Umbilical cord (tissue), 2 donors: ENCODE data around the gene CCM2. TPM values are rescaled to one million over a fixed set of nuclear protein-coding genes. Genes with fewer than 3 reads are reported as not detected.

ENCODE experiments used
- DNase-seq: peaks from one replicate; pipeline ENCODE4 v3.0.0-alpha.2; 2015; ENCODE audit warnings: low spot score
- total RNA-seq: library from RNA; depleted of rRNA; stranded (reverse); fragments of >200 nt; gene quantifications from one replicate; pipeline ENCODE4 v1.2.3, GENCODE V29; 2014; ENCODE audit warnings: low replicate concordance; ENCODE audit not compliant: insufficient read depth

Gene CCM2
- total RNA-seq, 1 donor from 2014 or later: 21.4 TPM

DNA sequence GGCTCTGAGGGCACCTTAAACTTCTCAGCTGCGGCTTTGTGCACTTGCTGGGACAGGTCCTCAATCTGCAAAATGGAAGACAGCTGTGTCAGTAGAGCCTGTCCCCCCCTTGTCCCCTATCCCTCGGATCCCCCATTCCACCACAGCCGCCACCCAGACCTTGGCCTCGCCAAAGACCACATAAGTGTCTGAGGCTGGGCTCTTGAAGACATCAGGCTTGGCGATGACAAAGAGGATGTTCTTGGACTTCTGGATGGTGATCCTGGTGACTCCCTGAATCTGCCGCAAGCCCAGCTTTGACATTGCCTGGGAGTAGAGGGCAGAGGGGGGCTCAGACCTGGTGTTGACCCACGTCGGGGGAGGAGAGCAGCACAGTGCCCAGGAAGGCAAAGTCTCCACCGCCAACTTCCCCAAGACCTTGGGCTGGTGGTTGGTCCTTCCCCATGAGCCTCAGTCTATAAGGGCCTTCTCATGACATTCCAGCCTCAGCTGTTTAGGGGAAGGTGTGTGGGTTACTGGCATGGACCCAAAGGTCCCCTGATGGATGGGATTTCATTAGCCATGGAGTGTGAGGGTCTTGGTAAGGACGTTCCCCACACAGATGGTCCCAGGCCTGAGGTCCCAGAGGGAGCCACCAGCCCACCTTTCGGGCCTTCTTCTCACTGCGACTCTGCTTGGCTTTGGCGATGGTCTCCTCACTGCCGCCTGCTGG is 81.1 kb downstream of the CCM2 start:
- DNase-seq: no peak

- no peak for DNase-seq
Observed at GRCh38 chr7:45081670-45081974, 81.6 kb downstream of the CCM2 start.

DNA sequence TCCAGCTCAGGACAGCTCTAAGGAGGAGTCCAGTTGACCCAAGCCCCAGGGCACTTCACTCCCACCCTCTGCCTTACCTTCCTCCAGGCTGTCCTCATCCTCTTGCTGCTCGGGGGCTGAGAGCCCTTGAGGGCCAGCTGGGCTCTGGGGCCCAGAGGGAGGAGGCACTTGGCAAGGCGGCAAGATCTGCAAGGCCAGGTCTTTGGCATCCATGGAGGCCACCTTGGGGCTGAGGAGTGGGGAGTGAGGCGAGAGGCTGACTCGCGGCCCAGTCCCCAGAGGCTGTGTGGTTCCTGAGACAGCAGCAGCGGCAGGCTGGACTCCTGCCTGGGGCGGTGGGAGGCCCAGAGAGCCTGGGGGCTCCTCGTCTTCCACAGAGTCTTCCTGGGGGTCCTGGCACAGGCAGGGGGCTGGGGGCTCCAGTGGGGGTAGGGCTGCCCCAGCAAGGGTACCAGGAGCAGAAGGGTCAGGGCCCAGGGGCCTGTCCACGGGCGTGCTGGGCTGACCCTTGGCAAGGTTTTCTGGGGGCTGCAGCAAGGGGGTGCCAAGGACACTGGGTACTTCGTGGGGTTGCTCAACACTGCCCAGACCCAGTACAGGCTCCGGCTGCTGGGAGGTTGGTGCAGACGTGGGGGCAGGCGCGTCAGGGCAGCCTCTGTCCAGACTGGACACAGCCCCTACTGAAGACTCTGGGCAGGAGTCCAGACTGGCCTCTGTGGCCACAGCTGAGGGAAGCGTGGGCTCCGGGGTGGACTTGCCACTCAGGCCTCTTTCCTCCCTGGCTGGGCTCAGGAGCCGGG is 82.2 kb downstream of the CCM2 start:
- no peak for DNase-seq

DNA sequence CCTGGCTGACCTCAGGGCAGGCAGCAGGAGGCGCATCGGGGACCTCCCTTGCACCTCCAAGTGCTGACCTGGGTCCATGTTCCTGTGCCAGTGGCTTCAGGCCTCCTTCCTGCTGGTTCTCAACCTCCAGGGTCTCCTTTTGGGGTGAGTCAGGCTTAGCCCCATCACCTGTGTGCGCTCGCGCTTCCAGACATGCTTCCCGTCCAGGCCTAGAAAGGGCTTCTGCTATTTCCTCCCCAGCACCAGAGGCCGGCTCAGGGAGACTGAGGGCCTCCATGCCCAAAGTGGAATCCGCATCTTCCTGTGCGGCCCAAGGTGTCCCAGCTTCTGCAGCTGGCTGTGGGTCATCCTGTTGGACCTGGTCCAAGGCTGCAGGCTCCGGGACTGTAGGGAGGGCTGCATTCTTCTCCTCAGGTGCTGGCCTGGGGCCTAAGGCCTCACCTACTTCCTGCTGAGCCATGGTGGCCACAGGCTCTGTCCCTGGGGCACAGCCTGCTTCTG is 82.9 kb downstream of the CCM2 start:
- no peak for DNase-seq

- DNase-seq: no peak
Observed at GRCh38 chr7:45084336-45084735, 84.3 kb downstream of the CCM2 start.

DNA sequence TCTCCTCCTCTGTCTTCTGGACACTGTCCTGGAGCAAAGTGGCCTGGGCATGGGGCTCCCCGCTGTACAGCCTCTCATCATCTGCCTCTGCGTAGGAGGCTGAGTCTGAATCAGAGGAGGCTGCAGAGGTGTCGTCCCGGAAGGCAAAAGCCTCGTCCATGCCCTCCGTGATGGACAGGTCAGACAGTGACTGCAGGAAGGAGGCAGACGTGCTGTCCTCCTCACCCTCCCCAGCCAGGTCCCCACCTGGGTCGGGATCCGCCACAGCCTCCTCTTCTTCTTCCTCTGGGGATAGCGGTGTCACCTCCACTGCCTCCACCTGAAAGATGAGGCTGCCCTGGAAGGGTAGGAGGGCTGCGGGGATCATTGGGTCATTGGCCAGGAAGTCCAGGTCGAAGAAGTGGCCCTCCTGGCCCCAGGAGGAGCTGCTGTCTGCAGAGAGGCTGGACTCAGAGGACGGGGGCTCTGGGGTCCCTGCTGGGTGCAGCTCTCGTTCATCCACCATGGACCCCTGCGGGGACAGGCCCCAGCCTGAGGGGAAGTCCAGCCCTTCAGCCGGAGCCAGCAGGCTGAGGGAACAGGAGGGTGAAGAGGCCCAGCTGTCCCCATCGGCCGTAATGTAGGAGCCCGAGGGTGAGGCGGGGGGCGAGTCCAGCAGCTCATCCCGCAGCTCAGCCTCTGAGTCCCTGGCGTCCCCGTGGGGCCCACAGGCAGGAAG is 85.1 kb downstream of the CCM2 start:
- DNase-seq: no peak

GRCh38 chr7:45085619-45086200 is 85.7 kb downstream of the CCM2 start:
- DNase-seq: no peak

DNA sequence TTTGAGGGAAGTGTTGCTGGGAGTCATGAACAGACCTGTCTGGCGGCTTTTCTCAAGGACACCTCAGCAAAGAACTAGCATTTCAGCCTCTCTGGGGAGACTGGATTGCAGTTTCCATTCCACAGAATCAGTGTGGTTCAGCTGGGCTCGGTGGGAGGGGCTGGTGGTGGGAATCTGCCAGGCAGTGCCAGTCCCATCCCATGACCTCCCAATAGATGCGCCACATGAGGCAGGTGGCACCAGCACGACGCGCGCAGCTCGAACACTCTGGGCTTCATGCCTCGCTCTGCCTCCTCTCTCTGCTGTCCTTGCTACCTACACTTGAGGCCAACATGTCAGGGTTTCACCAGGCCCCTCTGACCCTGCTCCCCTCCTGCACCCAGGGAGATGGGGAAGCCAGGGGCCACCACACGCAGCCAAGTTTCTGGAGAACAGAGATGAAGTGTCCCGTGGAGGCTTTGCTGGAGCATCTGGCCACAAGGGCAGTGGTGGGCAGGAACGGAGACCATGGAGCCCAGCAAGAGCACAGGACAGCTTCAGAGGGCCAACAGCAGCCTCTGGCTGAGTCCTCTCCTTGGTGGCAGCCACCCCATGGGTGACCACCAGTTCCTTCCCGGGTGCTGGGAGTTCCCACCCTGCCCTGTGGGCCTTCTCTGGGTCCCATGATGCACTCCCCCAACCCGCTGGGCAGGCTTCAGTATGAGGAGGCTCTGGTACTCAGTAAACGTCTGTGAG is 86.5 kb downstream of the CCM2 start:
- peak; percentile 27 for DNase-seq

DNA sequence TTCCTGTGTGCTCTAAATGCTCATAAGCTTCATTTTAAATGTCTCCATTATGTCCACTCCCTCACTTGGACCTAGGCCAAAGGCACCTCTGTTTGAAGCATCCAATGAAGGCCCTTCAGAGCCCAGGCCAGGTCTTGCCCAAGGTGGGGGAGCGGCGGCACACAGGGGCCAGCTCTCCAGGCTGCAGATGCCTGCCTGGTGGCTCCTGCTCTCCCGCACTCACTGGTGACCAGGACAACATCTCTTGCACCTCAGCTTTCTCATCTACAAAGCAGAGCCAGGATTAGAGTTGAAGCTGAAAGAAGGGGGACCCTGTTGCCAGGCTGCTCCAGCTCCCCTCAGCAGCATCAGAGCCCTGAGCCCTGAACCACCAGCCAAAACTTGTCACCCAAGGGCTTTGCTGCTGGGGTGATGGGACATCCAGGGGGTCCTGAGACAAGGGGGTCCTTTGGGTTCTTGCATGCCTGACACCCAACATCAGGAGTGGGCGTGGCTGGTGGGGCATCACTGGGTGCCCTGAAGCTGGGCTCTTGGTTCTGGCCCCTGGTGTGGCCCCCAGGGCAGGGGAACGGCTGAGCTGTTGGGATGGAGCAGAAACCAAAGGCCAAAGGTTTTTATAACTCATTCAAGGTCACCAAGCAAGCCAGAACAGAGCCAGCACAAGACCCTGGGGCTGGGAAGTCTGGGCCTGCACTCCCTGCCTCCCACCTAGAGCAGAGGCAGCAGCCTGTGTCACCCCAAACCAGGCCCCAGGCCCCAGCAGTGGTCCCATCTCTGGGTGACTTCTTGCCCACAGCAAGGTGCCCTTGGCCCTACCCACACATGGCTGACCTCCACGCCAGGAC is 87.5 kb downstream of the CCM2 start:
- no peak for DNase-seq

DNA sequence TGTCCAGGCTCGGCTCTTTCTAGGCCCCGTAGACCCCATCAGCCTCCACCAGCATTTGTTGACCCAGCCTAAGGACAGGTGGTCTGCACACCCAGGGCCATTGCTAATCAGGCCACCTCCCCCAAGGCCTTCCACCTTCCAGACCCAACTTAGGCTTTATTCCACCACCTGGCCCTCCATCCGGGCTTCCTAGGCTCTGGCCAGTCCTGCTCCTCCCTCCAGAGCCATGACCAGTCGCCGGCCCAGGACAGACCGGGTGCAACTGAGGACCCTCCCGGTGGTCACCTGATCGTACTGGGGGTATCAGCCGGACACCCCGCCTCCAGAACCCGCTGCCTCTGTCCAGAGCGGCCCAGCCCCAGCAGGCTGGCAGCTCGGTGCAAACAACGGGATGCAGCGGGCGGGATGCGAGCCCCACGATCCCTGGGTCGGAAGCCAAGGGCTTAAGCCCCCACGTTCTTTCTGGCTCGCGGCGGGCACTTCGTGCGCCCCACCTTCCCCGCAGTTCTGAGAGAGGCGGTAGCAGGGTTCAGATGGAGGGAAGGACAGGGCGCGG is 88.2 kb downstream of the CCM2 start:
- no peak for DNase-seq

GRCh38 chr7:45088821-45089340 is 88.9 kb downstream of the CCM2 start, which contains the start of gene NACAD:
TSS of gene NACAD (minus strand) at chr7:45088969. CDS start at chr7:45088894, 75 bp downstream.
- DNase-seq: peak; percentile 63

DNA sequence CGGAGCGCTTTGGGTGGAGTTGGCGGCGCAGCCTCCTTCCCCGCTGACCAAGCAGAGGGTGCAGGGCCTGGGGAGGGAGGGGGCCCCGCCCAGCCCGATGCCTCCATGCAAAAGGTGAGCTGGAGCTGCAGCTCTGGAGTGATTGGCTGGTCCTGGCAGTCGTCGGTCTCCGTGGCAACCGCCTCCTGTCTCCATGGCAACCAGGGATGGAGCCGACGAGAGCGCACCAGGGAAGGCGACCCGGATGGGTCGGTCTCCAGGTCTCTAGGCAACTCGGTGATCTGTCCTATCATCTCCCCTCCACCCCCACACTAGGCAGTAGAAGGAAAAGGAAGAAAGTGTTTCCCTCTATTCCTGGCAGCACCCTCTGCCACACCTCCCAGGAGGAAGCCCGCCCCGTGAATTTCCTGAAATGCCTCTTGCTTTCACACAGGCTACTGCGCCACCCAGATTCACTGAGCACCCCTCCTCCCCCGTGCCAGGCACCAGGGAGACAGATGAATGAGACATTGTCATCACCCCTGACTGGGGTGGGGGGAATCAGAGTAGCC is 89.4 kb downstream of the CCM2 start:
- DNase-seq: peak; percentile 62

GRCh38 chr7:45092100-45092930 is 92.3 kb downstream of the CCM2 start:
- no peak for DNase-seq

- DNase-seq: no peak
Observed at GRCh38 chr7:45092931-45093235, 92.9 kb downstream of the CCM2 start.

DNA sequence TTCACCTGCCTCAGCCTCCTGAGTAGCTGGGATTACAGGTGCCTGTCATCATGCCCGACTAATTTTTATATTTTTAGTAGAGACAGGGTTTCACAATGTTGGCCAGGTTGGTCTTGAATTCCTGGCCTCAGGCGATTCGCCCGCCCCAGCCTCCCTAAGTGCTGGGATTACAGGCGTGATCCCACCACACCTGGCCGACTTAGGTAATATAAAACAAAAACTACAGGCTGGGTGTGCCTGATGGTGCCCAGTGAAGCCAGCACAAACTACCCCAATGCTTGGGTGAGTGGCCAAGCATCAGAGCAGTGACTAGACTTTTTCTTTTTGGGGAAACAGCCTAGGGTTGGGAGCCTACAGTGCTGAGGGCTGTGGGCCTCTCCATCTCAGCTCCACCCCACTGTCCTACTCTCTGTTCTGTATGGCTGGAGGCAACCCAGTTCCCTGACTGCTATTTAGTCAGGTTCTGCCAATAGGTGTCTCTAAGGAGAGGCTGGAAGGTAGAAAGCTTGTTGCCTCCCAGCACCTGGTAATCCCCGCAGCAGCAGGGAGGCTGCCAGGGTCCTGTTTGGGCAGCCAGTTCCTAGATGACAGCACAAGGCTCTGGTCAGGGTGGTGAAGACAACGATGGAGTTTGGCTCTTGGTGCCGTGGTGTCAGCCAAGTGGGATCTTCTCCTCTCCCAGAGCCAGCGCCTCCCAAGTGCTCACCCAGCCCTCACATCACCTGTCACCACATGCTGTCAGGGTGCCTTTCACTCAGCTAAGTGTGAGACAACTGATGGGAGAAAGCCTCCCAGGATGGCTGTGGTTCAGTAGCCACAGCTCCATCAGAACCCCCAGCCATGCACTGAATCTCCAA is 99.2 kb downstream of the CCM2 start:
- DNase-seq: no peak

DNA sequence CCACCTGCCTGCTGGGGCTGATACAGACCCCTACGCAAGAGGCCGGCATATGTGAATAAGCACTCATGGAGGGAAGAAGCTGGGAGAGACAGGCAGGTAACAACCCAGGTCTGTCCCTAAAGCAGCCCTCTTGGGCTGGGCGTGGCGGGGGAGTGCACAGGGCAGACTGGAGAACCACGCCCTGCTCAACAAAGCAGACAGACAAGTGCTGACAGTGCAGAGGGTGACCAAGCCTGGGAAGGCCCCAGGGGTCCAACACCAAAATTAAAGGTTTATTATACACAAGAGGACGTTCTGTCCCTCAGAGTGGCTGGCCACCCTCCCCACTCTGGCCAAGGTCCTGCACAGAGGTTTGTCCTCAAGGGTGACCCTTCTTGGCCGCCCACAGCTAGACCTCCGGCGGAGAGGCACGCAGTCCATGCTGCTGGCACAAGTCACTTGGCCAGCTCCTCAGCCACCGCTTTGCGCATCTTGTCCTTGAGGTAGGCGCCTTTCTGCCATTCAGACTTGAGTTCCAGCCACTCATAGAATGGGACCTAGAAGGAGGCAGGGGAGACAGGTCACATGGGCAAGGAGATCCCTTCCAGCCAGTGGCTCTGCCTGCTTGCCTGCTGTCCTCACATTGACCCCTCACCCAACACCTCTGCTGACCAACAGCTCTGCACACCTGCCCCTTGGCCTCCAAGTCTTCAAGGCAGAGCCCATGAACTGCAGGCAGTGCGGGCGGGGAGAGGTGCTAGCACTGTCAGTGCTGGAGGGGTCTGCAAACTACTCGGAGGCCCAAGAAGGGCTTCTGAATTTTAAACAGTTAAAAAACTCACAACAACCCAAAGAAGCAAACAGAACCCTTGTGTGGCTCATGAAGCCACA is 100.1 kb downstream of the CCM2 start:
- no peak for DNase-seq
